Measurements from ENCODE around the gene CEP76.
"Not testable (repeated sequence)": the region's sequence is repeated elsewhere in the genome, so short reads cannot be mapped to it uniquely, and the experiment has no call there.

Gene CEP76

DNA sequence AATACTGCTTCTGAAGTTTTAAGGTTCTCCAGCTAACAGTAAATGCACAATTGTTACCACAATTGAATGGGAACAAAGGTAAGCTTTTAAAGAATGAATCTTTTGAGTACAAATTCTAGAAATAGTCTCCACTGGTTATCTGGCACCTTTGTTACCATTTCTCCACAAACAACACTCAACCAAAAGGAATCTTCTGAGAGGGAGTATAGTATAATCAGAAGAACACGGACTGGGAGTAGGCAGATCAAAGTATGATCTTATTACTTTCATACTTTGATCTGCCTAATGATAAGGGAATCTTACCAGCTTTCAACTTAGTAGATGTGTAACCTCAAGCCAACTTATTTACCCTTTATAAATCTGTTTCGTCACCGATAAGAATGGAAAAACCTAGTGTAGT is 1.4 kb downstream of the CEP76 start:
- no peak for DNase-seq

DNA sequence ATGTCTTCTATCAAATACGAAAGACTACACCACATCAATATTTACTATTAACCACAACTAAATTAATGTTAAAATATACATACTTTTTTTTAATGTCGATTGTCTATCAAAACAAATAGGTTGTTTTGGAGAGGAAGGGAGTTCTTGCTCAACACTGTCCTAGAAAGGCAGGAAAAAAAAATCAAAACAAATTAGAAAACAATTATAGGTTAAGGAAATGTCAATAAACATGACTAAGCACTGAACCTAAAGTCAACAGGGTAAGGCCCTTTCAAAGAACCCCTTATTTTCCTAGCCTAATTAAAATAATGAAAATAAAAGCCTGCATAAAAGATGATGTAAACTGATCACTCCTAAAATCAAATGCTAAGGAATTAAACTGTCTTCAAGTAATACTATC is 2.8 kb downstream of the CEP76 start:
- DNase-seq = no peak

DNA sequence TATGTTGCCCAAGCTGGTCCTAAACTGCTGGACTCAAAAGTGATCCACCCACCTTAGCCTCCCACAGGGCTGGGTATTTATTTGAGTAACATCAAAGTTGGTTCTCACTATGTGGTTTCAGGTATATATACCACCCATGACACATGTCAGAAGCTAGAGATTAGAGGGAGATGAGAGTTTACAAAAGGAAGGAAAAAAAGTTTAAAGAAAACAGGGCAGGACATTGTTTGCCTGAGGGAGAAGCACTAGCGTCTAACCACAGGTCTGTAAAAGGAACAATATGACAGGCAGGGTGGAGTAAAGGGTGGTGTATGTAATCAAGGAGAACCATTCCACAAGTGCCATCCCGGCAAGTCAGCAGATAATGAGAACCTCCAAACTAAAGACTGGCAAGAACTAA is 8.5 kb downstream of the CEP76 start:
- no peak for DNase-seq

DNA sequence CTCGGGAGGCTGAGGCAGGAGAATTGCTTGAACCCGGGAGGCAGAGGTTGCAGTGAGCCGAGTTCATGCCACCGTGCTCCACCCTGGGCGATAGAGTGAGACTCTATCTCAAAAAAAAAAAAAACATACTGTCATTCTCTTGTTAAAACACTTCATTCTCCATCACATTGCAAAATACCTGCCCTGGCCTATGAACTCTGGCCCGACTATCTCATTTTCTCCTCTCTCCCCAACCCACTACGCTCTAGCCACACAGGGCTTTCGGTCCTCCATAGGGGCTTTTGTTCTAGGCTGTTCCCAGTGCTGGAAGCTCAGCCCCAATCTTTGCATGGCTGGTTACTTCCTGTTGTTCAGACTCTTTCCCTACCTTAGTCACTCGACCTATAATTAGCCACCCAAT is 10.3 kb downstream of the CEP76 start:
- DNase-seq = no peak

DNA sequence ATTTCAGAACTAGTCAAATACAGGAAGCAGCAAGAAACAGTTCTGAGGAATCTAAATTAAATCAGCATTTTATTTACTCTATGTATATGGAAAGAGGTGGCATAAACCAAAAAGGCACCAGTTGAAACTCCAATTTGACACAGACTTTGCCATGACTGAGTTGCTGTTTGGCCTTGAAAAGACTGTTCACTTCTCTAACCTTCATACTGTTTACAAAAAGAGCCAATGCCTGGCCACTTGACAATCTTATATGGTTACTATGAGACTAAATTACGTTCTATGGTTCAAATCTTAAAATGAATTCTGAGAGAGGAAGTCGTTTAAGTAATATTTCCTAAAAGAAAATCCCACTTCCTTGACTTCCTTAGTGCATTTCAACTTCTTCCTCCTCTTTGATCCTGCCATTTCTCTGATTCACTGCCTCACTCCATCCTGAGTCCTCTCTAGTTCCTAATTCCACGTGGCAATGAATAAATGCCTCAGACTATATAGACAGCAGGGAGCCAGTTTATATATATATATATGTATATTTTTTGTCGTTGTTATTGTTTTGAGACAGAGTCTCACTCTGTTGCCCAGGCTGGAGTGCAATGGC is 13.2 kb downstream of the CEP76 start:
- no peak for DNase-seq

DNA sequence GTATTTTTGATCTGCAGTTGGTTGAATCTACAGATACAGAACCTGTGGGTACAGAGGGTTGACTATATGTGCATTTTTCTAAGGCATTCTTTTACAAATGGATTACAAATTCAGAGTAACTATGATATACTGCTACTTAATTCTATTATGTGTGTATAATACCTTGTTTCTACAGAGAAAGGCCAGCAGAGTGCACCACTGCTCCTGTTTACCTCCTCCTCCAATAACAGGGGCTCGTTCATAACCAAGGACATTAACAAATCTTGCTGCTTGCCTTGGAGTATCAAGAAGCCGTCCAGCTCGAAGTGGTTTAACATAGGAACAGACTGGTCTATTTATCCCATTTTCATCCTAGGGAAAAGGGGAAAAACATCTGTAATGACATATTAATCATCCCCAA is 16.4 kb downstream of the CEP76 start:
- no peak for DNase-seq

DNA sequence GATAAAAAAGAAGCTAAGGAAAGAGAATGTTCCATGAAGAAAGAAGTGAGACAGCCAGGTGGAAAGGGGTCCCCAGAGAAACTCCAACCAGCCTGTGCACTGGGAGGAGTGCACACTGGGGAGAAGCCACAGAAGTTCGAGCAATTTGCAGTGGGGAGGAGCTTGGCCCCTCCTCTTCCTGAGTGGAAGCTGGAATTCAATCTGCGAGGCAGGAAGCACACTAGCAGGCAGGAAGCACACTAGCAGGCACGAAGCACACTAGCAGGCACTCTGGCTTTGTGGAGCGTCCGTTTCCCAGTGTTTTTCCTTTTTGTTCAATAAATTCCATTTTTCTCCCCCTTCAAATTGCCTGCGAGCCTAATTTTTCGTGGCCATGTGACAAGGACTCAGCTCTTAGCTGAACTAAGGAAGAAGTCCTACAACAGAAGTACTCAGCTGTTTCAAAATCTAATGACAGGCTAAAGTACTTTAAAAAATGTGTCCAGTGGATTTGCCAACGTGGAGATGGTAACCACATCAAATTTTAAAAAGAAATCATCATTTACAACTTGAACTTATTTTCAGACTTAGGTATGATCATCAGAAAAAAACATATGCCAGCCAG is 23.2 kb downstream of the CEP76 start:
- no peak for DNase-seq

DNA sequence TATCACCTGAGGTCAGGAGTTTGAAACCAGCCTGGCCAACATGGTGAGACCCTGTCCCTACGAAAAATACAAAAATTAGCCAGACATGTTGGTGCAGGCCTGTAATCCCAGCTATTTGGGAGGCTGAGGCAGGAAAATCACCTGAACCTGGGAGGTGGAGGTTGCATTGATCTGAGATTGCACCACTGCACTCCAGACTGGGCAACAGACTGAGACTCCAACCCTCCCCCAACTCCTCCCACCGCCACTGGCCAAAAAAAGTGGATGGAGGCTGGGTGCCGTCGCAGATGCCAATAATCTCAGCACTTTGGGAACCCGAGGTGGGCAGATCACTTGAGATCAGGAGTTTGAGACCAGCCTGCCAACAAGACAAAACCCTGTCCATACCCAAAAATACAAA is 34.5 kb downstream of the CEP76 start:
- DNase-seq = no peak

DNA sequence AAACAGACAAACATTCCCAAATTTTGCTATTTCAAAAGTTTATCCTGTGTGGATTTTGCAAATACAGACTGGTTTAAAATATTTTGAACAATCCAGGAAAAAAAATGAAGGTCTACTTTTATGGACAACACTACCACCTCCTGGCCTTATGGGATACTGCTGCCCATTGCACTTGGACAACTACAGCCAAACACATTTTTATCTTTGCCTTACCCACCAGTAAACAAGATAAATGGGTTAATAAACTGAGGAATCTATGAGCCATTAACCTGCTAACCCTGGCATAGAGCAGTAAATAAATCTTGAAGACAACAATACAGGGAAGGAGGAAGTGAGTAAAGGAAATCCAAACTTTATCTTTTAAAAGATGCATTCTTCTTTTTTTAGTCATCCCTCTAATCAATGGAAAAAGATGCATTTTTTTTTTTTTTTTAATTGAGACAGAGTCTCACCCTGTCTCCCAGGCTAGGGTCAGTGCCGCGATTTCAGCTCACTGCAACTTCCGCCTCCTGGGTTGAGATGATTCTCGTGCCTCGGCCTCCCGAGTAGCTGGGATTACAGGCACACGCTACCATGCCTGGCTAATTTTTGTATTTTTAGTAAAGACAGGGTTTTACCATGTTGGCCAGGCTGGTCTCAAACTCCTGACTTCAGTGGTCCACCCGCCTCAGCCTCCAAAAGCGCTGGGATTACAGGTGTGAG is 42.5 kb downstream of the CEP76 start:
- DNase-seq = peak; percentile 48

DNA sequence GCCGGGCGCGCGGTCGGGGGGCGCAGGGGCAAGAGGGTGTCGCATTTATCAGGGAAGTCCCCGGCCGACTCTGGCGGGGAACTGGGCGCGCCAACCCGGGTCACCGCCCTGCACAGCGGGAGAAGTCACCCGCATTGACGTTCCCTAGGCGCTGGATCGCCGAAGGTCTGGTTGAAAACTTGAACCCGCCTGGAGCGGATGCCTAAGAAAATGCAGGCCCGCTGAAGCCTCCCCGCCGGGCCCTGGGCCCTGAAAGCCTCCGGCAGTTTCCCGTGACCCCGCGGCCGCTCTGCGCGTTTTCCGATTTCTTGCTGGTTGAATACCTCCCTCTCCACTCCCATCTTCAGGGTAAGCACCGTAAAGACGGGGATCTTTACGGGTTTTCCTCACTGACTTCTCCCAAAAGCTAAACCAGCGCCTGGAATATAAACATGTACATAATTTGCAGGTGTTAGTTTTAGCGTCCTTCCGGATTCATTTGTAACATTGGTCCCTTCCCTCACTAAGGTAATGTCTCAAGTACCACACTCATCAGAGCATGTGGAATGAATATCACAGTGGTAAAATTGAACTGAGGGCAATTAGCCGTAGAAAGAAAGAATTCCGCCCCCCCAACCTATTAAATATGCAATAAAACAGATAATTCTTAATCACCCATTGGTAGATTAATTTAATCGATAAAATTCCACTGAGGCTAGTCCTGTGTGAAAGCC is 43.9 kb downstream of the CEP76 start:
- no peak for DNase-seq

DNA sequence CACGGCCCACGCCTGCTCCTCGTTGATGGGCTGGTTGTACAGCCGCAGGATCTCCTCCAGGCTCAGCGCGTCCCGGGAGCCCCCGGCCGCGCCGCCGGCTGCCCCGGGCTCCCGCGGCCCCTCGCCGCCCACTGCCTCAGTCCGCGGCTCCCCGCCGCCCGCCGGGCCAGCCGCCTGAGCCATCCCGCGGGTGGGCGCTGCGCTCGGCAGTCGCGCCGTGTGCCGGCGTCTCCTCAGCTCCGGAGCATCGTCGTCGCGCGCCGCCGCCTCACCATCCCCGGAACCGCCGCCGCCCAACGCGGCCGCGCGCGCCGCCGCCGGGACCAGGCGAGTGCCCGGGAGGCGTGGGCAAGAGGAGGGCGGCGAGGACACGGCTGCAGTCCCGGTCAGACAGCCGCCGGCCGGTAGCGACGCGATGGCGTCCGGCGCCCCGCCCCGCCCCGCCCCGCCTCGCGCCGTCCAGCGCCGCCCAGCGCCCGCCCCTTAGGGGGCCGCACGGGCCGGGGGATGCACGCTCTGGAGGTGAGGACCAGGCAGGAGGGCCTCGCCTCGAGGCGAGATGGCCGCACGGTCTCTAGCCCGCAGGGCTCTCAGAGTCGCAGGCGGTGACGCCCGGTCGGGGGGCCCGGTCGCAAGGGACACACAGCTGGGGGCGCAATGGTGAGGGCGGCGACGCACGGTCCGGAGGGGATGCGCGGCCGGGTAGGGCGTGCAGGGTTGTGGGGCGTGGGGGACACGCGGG is 44.7 kb downstream of the CEP76 start, which contains the start of gene SPIRE1:
Gene SPIRE1 (minus strand): TSS at position 424 of the 742 bp plus-strand sequence. CDS start 241 bp downstream, at position 183.
- DNase-seq = no peak

DNA sequence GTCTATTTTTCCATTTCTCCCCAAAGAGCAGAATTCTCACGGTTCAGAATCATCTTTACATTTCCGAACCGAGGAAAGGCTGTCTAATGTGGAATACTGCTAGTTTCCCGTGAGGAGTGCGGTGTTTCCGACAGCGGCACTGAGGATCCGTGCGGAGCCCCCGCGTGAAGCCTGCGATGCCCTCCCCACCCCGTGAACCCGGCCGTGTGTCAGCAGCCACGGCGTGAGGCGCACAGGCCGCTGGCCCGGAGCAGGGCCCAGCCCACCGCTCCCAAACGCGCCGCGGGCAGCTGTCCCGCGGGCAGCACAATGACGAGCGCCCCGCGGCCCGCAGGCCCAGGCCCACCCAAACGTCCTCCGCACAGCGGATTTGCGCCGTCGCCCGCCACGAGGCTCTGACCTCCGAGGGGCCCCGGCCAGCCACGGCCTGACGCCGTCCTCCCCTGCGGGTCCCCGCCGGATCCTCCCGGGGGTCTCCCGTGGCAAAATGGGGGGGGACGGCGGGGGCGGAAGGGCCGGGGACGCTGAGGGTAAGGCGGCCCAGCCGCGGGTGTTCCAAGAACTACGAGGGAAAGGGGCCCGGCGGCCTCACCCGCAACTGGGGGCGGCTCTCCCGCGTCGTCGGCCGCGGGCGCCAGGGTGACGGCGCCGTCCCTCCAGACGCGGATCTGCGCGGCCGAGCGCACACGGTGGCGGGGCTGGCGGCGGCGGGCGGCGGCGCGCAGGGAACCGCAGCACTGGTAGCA is 45.4 kb downstream of the CEP76 start:
- DNase-seq = no peak

DNA sequence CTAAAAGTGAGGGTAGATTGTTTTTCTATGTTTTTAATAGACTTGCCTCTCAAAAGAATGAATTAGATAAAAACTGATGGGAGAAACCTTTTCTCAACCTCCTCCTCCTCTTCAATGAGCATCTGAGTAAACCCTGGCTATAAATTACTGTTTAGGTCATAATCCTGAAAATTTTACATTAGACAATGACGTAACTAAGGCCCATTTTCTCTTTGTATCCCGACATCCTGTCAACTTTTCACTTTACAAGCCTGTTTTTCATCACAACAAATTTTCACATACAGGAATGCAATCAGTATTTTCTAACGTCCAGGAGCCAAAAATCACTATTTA is 46.0 kb downstream of the CEP76 start:
- no peak for DNase-seq

DNA sequence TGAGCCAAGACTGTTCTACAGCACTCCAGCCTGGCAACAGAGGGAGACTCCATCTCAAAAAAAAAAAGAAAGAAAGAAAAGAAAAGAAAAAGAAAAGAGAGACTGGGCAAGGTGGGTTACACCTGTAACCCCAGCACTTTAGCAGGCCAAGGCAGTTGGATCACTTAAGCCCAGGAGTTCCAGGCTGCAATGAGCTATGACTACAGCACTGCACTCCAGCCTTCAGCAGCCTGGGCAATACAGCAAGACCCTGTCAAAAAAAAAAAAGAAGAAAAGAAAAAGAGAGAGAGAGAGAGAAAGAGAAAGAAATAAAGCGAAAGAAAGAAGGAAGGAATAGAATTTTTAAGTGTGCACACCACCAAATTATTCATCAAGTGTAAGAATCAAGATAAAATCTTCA is 47.6 kb downstream of the CEP76 start:
- DNase-seq = no peak

DNA sequence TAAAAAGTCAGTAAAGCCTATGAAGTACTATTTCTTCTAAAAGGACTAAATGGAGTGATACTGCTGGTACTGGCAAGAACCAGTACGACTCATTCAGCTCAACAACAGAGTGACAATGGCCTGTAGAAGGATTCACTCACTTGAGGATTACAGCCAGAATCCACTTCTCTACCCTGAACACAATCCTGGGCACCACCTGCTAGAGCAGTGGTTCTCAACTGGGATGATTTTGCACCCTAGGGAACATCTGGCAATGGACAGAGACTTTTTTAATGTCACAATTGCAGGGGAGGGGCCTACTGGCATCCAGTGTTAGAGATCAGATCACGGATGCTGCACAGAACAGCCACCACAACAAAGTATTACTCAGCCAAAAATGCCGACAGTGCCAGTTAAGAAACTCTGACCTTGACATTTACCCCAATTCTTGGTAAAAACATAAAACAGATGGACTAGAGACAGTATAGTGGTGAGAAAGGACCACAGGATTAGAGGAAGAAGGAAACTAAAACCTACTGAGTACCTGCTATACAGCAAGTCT is 49.6 kb downstream of the CEP76 start:
- DNase-seq = no peak

DNA sequence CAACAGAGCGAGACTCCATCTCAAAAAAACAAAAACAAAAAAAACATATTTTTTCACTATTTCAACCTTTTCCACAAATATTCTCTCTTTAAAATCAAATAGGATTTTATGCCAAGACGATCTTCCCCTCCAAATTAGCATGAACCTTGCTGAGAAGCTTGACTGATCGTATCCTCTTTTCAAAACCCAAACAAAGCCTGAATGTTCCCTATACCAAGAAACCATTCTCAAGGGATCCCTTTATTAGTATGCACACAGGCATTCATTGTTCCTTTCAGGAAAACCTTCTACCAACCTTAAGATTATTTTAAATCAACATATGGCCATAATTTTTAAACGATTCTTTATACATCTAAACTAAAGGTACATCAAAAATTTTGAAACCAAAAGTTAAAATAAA is 50.9 kb downstream of the CEP76 start:
- DNase-seq = no peak

DNA sequence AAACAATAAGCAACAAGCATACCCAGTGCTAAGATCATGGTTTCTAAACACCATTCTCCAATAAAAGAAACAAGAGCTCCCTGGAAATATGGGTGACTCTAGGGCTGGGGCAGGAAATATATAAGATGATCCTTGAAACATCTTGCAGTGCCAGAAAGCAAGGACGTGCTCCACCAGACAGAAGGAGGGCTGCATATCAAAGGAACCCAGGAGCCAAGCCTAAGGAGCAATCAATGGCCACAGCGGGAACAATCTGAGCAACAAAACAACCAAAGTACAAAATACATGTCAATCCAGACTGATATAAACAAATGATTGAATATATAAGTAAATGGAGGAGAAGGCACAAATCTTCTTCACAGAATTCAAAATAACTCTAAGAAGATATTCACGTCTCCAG is 54.8 kb downstream of the CEP76 start:
- DNase-seq = no peak

DNA sequence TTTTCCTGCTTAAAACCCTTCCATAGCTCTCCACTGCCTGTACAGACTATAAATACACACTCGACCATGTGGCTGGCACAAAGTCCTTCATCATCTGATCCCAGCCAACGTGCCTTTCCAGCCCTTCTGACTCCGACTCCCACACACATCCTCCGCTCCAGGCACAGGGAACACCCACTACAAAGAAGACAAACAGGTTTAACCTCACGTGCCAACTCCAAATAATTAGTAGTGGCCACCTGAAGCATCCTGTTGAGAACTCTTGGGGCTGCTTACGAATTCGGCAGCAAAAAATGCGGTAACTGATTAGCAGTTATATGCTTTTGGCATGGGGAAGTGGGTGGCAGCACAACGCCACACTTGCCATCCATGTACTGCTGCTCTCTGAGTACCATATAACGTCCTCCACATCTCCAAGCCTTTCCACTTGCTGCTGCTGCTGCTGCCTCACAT is 56.7 kb downstream of the CEP76 start:
- DNase-seq = peak; percentile 39

DNA sequence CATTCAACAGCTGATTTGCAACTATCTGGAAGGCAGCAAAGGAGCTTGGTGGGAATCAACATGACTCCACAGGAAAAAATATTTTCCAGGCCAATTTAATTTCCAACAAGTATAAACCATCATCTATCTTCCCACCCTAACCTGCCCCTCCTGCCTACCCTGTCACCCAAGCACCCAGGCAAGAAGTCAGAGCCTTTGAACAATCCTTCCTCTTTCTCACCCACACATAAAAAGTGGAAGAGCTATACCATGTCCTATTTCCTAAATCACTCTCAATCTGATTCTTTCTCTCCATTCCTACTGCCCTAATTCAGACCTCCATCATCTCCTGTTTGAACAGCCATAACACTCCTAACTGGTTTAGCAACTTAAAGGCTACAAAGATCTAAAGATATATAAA is 57.3 kb downstream of the CEP76 start:
- DNase-seq = no peak

DNA sequence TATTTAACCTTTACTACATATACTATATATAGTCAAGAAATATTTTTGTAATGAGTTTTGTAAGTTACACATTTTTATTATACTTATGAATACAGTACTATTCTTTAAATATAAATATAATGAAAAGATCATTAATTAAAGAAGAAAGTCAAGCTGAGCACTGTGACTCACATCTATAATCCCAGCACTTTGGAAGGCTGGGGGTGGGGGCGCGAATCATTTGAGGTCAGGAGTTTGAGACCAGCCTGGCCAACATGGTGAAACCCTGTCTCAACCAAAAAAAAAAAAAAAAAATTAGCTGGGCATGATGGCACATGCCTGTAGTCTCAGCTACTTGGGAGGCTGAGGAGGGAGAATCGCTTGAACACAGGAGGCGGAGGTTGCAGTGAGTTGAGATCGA is 58.8 kb downstream of the CEP76 start:
- not testable (repeated sequence) for DNase-seq

DNA sequence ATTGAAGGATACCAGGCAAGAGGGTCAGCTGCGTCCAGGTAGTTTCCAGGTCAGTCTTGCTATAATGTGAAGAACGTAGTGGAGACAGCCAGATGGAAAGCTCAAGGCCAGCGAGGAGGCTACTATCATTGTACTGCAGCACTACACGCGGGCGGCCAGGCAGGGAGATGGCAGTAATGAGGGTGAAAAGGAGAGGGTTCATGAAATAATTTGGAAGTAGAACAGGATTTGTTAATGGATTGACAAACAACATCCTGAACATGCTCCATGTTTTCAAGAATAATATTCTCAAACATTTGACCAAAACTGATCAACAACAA is 61.7 kb downstream of the CEP76 start:
- no peak for DNase-seq

All from NCI-H1417 treated with DMSO at 0.1 percent for 48 hours (cell line).